Astrocyte of the spinal cord (primary cell): ENCODE results near the gene SERINC1.

Source experiments
- DNase-seq: peaks from one replicate; pipeline ENCODE4 v3.0.0; 2011; ENCODE audit warnings: low read depth, low spot score
- H3K4me3 ChIP-seq: 2 replicates; pipeline ENCODE4 v1.5.1; 2011; ENCODE audit warnings: low read depth, mild to moderate bottlenecking, low read length, moderate library complexity
- in situ Hi-C: cut with HindIII; loops from 2 replicates; pipeline ENCODE4 v1.10.0; 2017; ENCODE audit warnings: low sequenced_read_pairs
- TF ChIP-seq, protein P1 (sequence below): IDR thresholded peaks from 2 replicates; pipeline ENCODE4 v1.5.1; 2012; ENCODE audit warnings: low read depth, mild to moderate bottlenecking, low read length, inconsistent platforms

The SERINC1 gene

DNA sequence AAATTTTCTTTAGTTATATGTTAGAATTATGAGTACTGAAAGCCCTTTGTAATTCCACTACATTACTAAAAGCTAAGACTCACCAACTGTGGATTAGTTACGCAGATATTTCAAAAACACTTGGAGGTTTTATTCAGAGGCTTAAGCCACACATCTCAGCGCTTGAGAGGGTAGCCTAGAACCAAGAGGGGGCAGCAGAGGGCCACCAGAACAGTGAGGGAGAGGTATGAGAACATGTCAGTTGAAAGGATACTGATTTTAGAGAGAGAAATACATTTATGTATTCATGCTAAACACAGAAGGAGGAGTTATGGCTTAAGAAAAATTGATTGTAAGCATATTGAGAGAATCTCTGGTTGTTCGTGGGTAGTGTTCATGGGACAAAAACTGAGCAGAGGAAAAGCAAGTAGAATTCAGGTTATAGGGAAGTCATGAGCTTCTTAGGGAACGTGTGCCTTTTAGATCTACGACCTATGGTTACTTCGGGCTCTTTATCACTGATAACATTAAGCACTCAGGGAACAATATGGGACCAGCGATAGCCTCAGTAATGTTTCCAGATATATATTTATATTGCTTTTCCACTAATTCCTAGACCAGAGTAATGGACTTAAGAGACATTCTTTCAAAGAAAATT, 20.4 kb upstream of the SERINC1 start:
- peak; percentile 82 for DNase-seq
- H3K4me3 ChIP-seq: no peak overlapping the region
- TF ChIP-seq, protein P1, sequence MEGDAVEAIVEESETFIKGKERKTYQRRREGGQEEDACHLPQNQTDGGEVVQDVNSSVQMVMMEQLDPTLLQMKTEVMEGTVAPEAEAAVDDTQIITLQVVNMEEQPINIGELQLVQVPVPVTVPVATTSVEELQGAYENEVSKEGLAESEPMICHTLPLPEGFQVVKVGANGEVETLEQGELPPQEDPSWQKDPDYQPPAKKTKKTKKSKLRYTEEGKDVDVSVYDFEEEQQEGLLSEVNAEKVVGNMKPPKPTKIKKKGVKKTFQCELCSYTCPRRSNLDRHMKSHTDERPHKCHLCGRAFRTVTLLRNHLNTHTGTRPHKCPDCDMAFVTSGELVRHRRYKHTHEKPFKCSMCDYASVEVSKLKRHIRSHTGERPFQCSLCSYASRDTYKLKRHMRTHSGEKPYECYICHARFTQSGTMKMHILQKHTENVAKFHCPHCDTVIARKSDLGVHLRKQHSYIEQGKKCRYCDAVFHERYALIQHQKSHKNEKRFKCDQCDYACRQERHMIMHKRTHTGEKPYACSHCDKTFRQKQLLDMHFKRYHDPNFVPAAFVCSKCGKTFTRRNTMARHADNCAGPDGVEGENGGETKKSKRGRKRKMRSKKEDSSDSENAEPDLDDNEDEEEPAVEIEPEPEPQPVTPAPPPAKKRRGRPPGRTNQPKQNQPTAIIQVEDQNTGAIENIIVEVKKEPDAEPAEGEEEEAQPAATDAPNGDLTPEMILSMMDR: peak; percentile 97
- in situ Hi-C loops: no loop called here

DNA sequence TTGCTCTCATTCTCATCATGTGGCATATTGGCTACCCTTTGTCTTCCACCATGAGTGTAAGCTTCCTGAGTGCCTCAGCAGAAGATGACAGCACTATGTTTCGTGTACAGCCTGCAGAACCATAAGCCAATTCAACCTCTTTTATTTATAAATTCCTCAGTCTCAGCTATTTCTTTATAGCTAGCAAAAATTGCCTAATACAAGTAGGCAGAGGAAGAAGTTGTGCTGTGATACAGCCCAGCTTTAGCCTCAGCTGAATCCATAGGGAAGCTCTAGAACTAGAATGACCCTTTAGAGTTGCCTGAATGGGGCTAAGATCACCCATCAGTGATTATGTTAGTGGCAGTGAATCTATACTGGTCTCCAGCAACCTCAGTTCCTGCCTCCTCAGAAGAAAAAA, 19.0 kb upstream of the SERINC1 start:
- in situ Hi-C loops: no loop called here

GRCh38 chr6:122484760-122485159, 13.2 kb upstream of the SERINC1 start:
- in situ Hi-C loops: no loop called here
- no peak for DNase-seq

More for the DNA sequence above, 19.0 kb upstream of the SERINC1 start:
- no peak overlapping the region for H3K4me3 ChIP-seq
- DNase-seq: no peak
- TF ChIP-seq, protein P1: no peak

DNA sequence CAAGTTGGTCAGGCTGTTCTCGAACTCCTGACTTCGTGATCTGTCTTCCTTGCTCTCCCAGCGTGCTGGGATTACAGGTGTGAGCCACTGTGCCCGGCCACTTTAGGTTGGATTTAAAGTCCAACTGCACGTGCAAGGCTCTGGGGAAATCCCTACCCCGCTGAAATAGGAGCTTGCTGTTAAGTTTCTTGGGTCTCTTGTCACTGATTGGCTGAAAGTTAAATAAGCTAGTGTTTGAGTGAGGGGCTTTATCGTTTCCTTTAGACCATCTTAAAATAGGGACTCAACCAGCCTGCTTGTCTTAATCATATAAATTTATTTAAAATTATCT, 11.1 kb upstream of the SERINC1 start:
- in situ Hi-C loops: no loop called here
- H3K4me3 ChIP-seq: no peak overlapping the region

More at GRCh38 chr6:122484760-122485159, 13.2 kb upstream of the SERINC1 start:
- TF ChIP-seq, protein P1: no peak
- H3K4me3 ChIP-seq: no peak overlapping the region

GRCh38 chr6:122476131-122476530, 4.5 kb upstream of the SERINC1 start:
- H3K4me3 ChIP-seq: no peak overlapping the region
- TF ChIP-seq, protein P1: peak; percentile 53

More for the DNA sequence above, 11.1 kb upstream of the SERINC1 start:
- DNase-seq: no peak
- TF ChIP-seq, protein P1: no peak

DNA sequence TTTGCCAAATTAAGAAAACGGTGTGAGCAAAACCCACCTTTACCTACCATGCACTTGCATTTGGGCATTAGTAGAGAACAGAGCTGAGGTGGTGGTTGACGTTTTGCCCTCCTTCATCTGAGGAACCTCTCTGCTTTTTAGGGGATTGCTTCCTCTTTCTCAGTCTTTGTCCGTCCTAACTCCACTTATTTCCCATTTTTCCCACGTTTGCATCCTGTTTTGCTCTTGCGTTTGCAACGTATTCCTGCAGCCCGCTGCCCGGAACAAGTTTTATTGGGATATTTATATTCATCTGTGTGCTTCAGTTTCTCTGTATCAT, 374 bp upstream of the SERINC1 start:
- in situ Hi-C loops: no loop called here
- TF ChIP-seq, protein P1: no peak
- DNase-seq: no peak
- peak overlapping the region; percentile 93 for H3K4me3 ChIP-seq

More at GRCh38 chr6:122476131-122476530, 4.5 kb upstream of the SERINC1 start:
- in situ Hi-C loops: no loop called here
- DNase-seq: peak; percentile 42
